ENCODE measurements around the gene DPY19L1.
"Not testable (repeated sequence)": the region's sequence is repeated elsewhere in the genome, so short reads cannot be mapped to it uniquely, and the experiment has no call there.

The DPY19L1 gene

DNA sequence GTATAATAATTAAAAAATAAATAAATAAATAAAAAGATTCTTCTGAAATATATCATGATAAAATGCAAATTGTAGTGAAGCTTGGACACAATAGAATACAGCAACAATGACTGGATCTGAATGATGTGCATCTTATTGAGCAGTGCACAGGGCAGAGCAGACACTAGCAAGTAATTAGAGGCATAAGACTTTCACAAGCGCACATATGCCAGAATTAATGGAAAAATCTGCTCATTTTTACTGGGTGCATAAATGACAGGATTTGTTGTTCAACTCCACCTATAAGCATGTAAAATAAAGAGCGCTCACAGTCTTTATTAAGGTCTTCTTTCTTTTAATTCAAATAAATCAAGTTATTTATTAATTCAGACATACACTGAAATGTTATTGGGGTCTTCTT, 125.0 kb downstream of the DPY19L1 start:
- no peak for DNase-seq

DNA sequence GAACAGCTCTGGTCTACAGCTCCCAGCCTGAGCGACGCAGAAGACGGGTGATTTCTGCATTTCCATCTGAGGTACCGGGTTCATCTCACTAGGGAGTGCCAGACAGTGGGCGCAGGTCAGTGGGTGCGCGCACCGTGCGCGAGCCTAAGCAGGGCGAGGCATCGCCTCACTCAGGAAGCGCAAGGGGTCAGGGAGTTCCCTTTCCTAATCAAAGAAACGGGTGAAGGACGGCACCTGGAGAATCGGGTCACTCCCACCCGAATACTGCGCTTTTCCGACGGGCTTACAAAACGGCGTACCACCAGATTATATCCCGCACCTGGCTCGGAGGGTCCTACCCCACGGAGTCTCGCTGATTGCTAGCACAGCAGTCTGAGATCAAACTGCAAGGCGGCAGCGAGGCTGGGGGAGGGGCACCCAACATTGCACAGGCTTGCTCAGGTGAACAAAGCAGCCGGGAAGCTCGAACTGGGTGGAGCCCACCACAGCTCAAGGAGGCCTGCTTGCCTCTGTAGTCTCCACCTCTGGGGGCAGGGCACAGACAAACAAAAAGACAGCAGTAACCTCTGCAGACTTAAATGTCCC, 130.9 kb downstream of the DPY19L1 start:
- peak; percentile 15 for DNase-seq

DNA sequence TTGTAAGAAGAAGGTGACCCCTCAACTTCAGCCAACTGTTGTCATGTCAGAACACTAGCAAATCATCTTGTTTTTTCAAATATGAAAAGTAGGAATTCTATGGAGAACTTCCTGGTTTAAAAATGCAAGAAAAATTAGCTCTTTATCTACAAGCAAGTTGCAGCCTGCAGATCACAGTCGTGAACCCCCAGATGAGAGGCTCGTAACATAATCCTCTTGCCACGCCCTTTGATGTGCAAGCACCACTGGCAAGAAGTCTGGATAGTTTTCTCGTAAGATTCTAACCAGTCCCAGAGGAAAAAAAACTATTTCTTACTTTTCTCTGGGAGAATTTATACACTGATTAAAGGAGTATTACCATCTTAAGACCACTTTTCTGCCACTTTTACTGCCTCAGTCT, 132.3 kb downstream of the DPY19L1 start:
- peak; percentile 6 for DNase-seq

DNA sequence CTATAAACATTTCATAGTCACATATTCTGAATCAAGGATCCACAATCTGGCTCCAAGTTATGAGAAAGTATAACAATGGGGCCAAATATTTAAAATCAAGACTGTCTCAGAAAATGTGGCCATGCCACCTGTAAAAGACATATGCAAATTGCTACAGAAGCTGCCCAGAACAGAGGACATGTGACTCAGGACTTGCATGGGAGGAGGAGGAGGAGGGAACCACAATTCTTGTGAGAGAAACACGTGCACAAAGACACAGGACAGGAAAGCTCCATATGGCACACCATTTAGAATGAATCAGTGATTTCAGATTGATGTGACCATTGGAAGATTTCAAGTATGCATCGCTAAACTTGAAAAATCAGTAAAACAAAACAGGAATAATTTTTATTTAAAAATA, 133.4 kb downstream of the DPY19L1 start:
- DNase-seq = not testable (repeated sequence)

DNA sequence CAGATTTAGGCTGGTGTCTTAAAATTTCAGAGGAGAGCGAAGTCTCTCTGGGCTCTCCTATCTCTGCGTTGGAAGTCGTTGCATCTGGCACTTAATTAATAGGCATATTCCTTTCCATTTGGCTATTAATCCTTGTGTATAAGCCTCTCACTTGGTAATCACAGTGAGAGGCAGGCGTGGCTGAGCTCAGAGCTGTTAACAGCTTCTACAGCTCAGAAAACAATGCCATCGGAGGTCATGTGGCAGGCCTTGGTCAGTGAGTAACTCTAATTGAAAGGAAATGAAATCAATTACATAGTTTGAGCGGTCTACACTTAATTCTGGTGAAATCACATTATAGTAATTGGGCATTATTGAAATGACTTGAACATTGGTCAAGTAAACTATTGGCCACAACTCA, 135.1 kb downstream of the DPY19L1 start:
- DNase-seq = no peak

DNA sequence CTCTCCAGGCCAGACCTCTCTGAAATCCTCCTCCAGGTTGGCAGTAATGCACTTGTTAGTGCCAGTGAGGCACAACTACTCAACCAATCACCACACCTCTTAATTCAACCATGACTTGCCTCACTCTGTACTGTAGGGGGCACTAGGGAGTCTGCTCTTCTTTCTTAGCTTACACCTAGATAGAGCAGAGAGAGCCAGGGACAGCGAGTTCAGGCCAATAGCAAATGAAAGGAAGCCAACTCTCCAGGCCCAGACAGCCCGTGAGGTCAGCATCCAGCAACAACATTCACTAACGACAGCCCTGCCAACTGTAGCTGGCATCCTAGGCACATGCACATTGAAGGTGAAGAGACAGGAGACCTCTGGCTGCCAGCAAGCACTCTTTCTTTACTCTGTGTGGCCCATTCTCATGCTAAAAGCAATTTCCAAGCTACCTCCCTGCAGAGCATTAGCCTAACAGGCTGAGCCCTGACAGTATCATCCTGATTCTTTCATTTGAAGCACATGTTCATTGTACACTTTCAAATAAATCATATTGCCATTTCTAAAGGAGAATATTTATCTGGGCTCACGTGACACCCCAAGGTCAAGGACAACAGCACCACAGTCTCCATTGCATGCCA, 136.3 kb downstream of the DPY19L1 start:
- no peak for DNase-seq

DNA sequence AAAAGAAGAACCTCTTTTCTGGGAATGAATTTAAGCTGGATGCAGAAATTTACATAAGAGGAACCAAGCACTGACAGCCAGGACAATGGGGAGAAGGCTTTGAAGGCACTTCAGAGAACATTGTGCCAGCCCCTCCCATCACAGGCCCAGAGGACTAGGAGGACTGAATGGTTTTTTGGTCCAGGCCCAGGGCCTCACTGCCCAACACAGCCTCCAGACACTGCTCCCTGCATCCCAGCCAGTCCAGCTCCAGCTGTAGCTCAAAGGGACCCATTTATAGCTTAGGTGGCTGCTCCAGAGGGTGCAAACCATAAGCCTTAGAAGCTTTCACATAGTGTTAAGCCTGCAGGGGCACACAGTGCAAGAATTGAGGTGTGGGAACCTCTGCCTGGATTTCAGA, 142.1 kb downstream of the DPY19L1 start:
- no peak for DNase-seq

DNA sequence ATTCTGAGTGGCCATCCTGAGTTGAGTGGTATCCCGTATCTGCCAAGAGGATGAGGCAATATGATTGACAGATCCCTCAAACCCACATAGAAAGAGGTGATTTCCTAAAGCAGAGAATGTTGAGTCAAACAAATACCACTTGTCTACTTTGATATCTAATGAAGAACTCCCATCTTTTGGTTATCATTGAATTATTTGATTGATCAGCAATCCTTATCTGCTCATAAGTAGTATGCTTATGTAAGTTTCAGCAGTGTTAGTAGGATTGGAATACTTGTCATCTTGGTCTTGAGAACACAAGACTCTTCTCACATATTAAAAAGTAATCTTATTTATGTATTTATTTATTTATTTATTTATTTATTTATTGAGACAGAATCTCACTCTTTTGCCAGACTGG, 147.3 kb downstream of the DPY19L1 start:
- no peak for DNase-seq

DNA sequence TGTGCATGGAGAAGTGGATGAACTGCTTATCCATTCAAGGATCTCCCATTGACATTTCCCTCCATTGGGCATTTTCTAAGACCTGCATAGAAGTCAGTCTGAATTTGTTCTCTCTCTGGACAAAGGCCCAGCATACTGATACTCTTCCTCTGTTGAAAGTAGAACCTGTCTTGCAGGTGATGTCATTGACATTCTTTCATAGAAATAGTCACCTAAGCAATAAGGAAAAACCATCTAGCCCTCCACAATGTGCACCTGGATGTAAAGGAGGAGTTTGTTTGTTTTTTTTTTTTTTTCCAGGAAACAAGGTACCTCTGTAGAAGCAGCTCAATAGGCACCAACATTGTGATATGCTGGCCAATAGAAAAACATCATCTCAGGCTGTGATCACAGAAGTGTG, 150.4 kb downstream of the DPY19L1 start:
- no peak for DNase-seq

DNA sequence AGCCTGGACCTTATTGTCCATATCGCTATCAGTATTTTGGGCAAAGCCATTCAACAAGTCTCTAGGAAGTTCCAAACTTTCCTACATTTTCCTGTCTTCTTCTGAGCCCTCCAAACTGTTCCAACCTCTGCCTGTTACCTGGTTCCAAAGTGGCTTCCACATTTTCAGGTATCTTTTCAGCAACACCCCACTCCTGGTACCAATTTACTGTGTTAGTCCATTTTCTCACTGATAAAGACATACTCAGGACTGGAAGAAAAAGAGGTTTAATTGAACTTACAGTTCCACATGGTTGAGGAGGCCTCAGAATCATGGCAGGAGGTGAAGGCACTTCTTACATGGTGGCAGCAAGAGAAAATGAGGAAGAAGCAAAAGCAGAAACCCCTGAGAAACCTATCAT, 153.4 kb downstream of the DPY19L1 start:
- DNase-seq = not testable (repeated sequence)

DNA sequence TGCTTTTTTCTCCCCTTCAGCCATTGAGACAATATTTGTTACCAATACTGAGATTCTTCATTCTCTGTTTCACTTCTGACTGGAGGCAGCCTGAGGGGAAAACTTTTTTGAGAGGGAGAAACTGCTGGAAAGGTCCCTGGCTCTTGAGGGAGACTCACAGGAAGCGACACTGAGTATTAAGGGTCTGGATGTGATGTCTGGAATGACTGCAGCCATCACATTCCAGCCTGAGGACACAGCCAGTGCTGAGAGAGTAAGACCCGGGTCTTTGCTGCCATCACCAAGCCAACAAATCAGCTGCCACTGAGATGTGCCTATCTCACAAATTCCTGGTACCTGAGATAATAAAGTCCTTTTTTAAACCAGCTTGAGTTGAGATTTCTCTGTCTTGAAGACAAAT, 157.4 kb downstream of the DPY19L1 start:
- no peak for DNase-seq

DNA sequence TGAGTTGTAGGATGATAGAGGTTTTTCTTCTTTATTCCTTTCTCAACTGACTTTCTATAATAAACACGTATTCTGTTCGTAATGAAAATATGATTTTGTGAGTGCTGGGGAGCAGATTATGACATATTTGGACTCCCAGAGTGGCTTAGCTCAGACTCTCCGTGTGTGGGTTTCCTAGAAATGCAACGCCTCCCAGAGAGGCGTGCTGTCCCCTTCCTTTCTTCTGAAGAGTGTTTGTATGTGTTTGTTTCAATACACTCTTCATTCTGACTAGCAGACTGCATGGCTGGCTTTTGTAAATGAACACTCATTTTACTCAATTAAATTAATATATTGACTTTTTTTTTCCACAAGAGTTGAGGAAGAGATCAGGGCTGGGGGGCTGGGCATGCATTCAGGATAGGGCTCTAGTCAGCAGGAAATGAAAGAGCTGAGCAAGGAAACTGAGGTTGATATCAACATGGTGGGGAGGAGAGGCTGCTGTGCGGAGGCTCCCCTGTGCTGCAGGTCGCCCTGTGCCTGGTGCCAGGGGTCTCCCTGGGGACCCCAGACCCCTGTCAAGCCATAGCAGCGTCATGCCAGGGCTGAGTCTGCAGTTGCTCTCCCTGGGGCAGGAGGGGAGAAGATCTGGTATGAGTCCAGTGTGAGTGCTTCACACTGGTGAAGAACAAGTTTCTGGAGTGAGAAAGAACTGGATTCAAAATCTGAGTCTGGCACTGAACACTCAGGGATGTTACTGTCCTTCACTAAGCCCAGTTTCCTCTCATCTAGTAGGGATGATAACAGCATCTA, 158.1 kb downstream of the DPY19L1 start:
- not testable (repeated sequence) for DNase-seq
